ENCODE data around the gene NDUFC1. TPM values are rescaled to one million over a fixed set of nuclear protein-coding genes. Genes with fewer than 3 reads are reported as not detected.
A peak's percentile ranks its signal among the peaks of the same experiment; 100 is the strongest.

The NDUFC1 gene
- polyA plus RNA-seq, 1 experiment = 54.2 TPM

DNA sequence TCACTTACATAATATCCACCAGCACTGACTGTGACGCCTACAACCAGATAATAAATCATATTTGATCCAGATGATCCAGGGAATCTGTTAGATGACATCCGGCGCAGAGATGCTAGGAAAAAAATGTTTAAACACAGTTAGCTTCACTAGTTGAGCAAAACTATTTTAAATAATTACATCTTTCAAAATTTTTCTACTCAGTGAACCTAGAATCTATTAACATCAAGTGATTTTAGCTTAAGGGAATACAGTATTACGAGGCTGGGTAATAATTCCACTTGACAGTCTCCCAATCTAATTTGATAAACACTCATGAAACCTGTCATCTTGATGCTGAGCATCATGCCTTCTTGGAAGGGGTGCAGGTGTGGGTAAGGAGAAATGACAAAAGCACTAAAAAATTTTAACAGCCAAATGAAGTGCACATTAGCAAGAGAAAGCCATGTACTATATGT, 27.0 kb downstream of the NDUFC1 start:
- ChIA-PET POLR2A (interaction anchor here (0.6 kb wide), 1 partner anchor 180 kb away, joined by 3 read pairs; no protein-coding TSS in a partner anchor), CTCF (interaction anchor here (1.2 kb wide), 1 partner anchor 19 kb away, joined by 3 read pairs; no protein-coding TSS in a partner anchor)
- H3K4me3 ChIP-seq (ENCODE audit: low read depth, low read length) = no peak overlapping the region
- no peaks in the 10 kb centered on the region for H3K27me3 ChIP-seq (ENCODE audit: control insufficient read depth, insufficient read depth, low read length)
- TF ChIP-seq, protein P1, sequence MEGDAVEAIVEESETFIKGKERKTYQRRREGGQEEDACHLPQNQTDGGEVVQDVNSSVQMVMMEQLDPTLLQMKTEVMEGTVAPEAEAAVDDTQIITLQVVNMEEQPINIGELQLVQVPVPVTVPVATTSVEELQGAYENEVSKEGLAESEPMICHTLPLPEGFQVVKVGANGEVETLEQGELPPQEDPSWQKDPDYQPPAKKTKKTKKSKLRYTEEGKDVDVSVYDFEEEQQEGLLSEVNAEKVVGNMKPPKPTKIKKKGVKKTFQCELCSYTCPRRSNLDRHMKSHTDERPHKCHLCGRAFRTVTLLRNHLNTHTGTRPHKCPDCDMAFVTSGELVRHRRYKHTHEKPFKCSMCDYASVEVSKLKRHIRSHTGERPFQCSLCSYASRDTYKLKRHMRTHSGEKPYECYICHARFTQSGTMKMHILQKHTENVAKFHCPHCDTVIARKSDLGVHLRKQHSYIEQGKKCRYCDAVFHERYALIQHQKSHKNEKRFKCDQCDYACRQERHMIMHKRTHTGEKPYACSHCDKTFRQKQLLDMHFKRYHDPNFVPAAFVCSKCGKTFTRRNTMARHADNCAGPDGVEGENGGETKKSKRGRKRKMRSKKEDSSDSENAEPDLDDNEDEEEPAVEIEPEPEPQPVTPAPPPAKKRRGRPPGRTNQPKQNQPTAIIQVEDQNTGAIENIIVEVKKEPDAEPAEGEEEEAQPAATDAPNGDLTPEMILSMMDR (IDR thresholded peaks at IDR 0.05; ENCODE audit: insufficient read depth, low read depth, low read length) = no peak
- no peaks in the 10 kb centered on the region for H3K36me3 ChIP-seq (ENCODE audit: control insufficient read depth, insufficient read depth, low read length)
- no peak for DNase-seq (ENCODE audit: low read depth)

DNA sequence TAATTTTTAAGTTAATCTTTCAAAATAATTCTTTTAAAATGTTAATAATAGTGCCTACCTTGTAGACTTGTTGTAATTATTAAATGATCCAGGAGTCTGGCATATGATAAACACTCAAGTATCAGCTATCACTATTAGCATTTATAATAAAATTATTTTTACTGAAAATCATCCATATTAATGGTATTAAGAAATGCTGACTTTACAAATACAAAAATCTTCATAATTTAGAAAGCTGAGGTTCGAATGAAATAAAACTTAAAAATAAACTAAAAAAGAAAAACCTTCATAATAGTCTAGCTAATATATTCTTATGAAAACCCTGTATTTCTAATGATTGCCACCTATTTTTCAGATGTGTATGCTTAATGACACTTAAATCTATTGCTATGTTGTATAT, 27.5 kb downstream of the NDUFC1 start:
- ChIA-PET POLR2A (interaction anchor here (0.6 kb wide), 1 partner anchor 181 kb away, joined by 3 read pairs; no protein-coding TSS in a partner anchor), CTCF (no interaction called here)
- H3K4me3 ChIP-seq (ENCODE audit: low read depth, low read length) = no peak overlapping the region
- no peaks in the 10 kb centered on the region for H3K36me3 ChIP-seq (ENCODE audit: control insufficient read depth, insufficient read depth, low read length)
- H3K27me3 ChIP-seq (ENCODE audit: control insufficient read depth, insufficient read depth, low read length) = no peaks in the 10 kb centered on the region
- DNase-seq (ENCODE audit: low read depth) = no peak
- TF ChIP-seq, protein P1 (IDR thresholded peaks at IDR 0.05; ENCODE audit: insufficient read depth, low read depth, low read length) = no peak

DNA sequence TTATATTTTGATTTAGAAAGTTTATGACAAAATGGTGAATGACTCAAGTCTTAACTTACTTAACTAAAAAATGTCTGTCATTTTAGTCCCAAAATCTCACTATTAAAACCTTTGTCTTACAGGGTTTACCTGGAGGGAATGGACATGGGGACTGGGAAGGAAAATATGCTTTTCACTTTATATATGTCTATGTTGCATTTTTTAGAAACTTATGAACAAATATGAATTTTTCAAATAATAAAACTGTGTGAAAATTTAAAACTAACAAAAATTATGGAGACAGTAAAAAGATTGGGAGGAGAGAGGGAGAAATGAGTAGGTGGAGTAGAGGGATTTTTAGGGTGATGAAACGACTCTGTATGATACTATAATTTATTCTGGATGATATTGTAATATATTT, 28.4 kb downstream of the NDUFC1 start:
- Histone ChIP-seq H3K27me3 (ENCODE audit: control insufficient read depth, insufficient read depth, low read length) (no peaks in the 10 kb centered on the region), H3K4me3 (ENCODE audit: low read depth, low read length) (no peak overlapping the region), H3K36me3 (ENCODE audit: control insufficient read depth, insufficient read depth, low read length) (no peaks in the 10 kb centered on the region)
- ChIA-PET POLR2A (no interaction called here), CTCF (no interaction called here)
- TF ChIP-seq, protein P1 (IDR thresholded peaks at IDR 0.05; ENCODE audit: insufficient read depth, low read depth, low read length) = no peak
- no peak for DNase-seq (ENCODE audit: low read depth)

DNA sequence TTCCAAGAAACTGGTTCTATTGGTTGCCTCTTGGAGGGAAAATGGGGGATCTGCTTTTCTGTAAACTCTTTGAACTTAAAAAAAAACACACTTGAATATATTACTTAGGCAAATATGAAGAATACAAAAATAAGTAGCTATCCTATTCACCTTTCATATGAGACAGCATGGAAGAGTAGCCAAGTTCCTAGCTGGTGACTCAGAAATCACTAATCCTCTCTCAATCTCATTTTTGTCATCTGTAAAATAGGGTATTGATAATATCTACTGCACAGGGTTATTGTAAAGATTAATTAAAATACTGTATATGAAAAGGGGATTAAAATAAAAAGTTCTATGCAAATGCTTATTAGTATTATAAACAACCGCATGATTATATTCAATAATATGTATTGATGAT, 35.0 kb downstream of the NDUFC1 start:
- no peaks in the 10 kb centered on the region for H3K36me3 ChIP-seq (ENCODE audit: control insufficient read depth, insufficient read depth, low read length)
- ChIA-PET POLR2A (no interaction called here), CTCF (interaction anchor here (0.6 to 1.4 kb wide), 4 partner anchors 13 to 40 kb away, joined by 3 read pairs; partner anchors contain the start of genes MGARP and NAA15)
- H3K27me3 ChIP-seq (ENCODE audit: control insufficient read depth, insufficient read depth, low read length) = no peaks in the 10 kb centered on the region
- TF ChIP-seq, protein P1 (IDR thresholded peaks at IDR 0.05; ENCODE audit: insufficient read depth, low read depth, low read length) = no peak
- no peak for DNase-seq (ENCODE audit: low read depth)
- H3K4me3 ChIP-seq (ENCODE audit: low read depth, low read length) = no peak overlapping the region

DNA sequence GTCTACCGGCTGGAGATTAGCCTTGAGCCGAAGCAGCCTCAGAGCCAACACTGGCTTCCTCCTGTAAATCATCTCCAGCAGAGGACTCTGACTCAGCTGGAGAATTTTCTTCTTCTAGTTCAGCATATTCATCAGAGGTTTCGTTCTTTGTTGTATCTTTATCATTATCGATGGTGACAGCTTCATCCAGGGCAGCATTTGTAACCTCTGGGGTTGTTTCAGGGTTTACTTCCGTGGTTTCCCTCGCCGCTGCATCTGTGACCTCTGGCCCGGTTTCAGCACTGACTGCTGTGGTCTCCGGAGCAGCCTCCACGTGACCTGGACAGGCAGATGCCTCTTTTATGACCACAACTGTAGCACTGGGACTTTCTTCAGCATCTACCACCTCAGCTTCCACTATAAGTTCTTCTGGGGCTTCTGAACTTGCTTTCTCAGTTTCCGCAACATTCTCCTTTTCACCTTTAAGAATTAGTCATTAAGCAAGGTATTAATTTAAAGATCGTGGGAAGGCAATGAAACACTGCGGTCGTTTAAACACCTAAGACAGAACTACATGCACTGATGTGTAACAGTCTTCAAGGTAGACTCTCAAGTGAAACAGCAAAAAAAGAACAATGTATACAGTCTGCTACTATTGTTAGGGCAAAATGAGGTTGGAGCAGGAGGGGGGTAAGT, 35.6 kb downstream of the NDUFC1 start:
- H3K36me3 ChIP-seq (ENCODE audit: control insufficient read depth, insufficient read depth, low read length) = no peaks in the 10 kb centered on the region
- ChIA-PET CTCF (interaction anchor here (0.6 to 1.4 kb wide), 6 partner anchors 10 to 39 kb away, joined by 3 to 4 read pairs (median 3); partner anchors contain the start of genes MGARP and NAA15), POLR2A (interaction anchor here (0.6 kb wide), 1 partner anchor 38 kb away, joined by 3 read pairs; no protein-coding TSS in a partner anchor)
- TF ChIP-seq, protein P1 (IDR thresholded peaks at IDR 0.05; ENCODE audit: insufficient read depth, low read depth, low read length) = no peak
- H3K4me3 ChIP-seq (ENCODE audit: low read depth, low read length) = peak overlapping the region; percentile 2; the same call in 1 of the 2 replicates
- DNase-seq (ENCODE audit: low read depth) = peak; percentile 75
- H3K27me3 ChIP-seq (ENCODE audit: control insufficient read depth, insufficient read depth, low read length) = no peaks in the 10 kb centered on the region
